SJSA1 (cell line): Measurements from ENCODE around the gene MYH15. TPM values are rescaled to one million over a fixed set of nuclear protein-coding genes. Genes with fewer than 3 reads are reported as not detected.

ENCODE experiments used
- DNase-seq, 2 experiments: peaks; one replicate each; pipeline ENCODE4 v3.0.0-alpha.2; 2015 to 2020; ENCODE audit warnings: low spot score in 2 of 2, low read depth in 1 of 2
- H3K27ac ChIP-seq: fragments of 250-450 bp; sonication (Bioruptor Pico); 2 replicates; pipeline ENCODE4 v1.5.1; 2020; ENCODE audit warnings: mild to moderate bottlenecking, moderate library complexity
- H3K27me3 ChIP-seq: fragments of 250-450 bp; sonication (Bioruptor Pico); replicated peaks from 2 replicates; pipeline ENCODE4 v1.5.1; 2020; ENCODE audit warnings: mild to moderate bottlenecking, moderate library complexity
- H3K36me3 ChIP-seq: fragments of 250-450 bp; sonication (Bioruptor Pico); 2 replicates; pipeline ENCODE4 v1.5.1; 2020; ENCODE audit warnings: mild to moderate bottlenecking
- H3K4me1 ChIP-seq: fragments of 250-450 bp; sonication (Bioruptor Pico); replicated peaks from 2 replicates; pipeline ENCODE4 v1.6.1; 2021; ENCODE audit warnings: mild to moderate bottlenecking
- H3K4me3 ChIP-seq: fragments of 250-450 bp; sonication (Bioruptor Pico); 2 replicates; pipeline ENCODE4 v1.5.1; 2020; ENCODE audit warnings: mild to moderate bottlenecking
- H3K9me3 ChIP-seq: fragments of 250-450 bp; sonication (Bioruptor Pico); replicated peaks from 2 replicates; pipeline ENCODE4 v1.5.1; 2020; ENCODE audit warnings: mild to moderate bottlenecking
- total RNA-seq: library from RNA; depleted of rRNA; stranded (reverse); fragments of >200 nt; shearing (Covaris generic); gene quantifications from 2 replicates; pipeline ENCODE4 v1.2.3, GENCODE V29; 2014

Gene MYH15
- total RNA-seq, 1 experiment from 2014 or later = 0.05 TPM

- H3K27ac ChIP-seq = no peak overlapping the region
- H3K4me1 ChIP-seq = no peaks in the 10 kb centered on the region
- H3K36me3 ChIP-seq = no peaks in the 10 kb centered on the region
- H3K27me3 ChIP-seq = no peaks in the 10 kb centered on the region
- H3K9me3 ChIP-seq = no peaks in the 10 kb centered on the region
- DNase-seq = no peak
- no peak overlapping the region for H3K4me3 ChIP-seq
These were observed 63.1 kb downstream of the MYH15 start for GRCh38 chr3:108447096-108447847.

- Histone ChIP-seq H3K27me3 (no peaks in the 10 kb centered on the region), H3K9me3 (no peaks in the 10 kb centered on the region), H3K36me3 (no peaks in the 10 kb centered on the region), H3K4me3 (no peak overlapping the region), H3K27ac (no peak overlapping the region), H3K4me1 (no peaks in the 10 kb centered on the region)
- DNase-seq = no peak
These were observed 68.1 kb downstream of the MYH15 start for GRCh38 chr3:108442281-108442680.

GRCh38 chr3:108441518-108441917 lies 68.9 kb downstream of the MYH15 start:
- H3K36me3 ChIP-seq = no peaks in the 10 kb centered on the region
- no peak for DNase-seq
- no peak overlapping the region for H3K27ac ChIP-seq
- H3K27me3 ChIP-seq = no peaks in the 10 kb centered on the region
- no peak overlapping the region for H3K4me3 ChIP-seq
- H3K9me3 ChIP-seq = no peaks in the 10 kb centered on the region
- no peaks in the 10 kb centered on the region for H3K4me1 ChIP-seq

GRCh38 chr3:108441071-108441507 lies 69.3 kb downstream of the MYH15 start:
- H3K27me3 ChIP-seq = no peaks in the 10 kb centered on the region
- no peak overlapping the region for H3K4me3 ChIP-seq
- H3K4me1 ChIP-seq = no peaks in the 10 kb centered on the region
- DNase-seq = no peak
- H3K27ac ChIP-seq = no peak overlapping the region
- H3K9me3 ChIP-seq = no peaks in the 10 kb centered on the region
- H3K36me3 ChIP-seq = no peaks in the 10 kb centered on the region

- no peaks in the 10 kb centered on the region for H3K36me3 ChIP-seq
- DNase-seq = no peak
- H3K4me1 ChIP-seq = no peaks in the 10 kb centered on the region
- no peaks in the 10 kb centered on the region for H3K9me3 ChIP-seq
- no peaks in the 10 kb centered on the region for H3K27me3 ChIP-seq
- H3K27ac ChIP-seq = no peak overlapping the region
- no peak overlapping the region for H3K4me3 ChIP-seq
These were observed 71.9 kb downstream of the MYH15 start for GRCh38 chr3:108438542-108438941.

- H3K27ac ChIP-seq = no peak overlapping the region
- no peaks in the 10 kb centered on the region for H3K9me3 ChIP-seq
- DNase-seq = no peak
- H3K36me3 ChIP-seq = no peaks in the 10 kb centered on the region
- no peak overlapping the region for H3K4me3 ChIP-seq
- no peaks in the 10 kb centered on the region for H3K4me1 ChIP-seq
- H3K27me3 ChIP-seq = no peaks in the 10 kb centered on the region
These were observed 73.0 kb downstream of the MYH15 start for GRCh38 chr3:108437439-108437838.

GRCh38 chr3:108433928-108434327 lies 76.5 kb downstream of the MYH15 start:
- DNase-seq = no peak
- Histone ChIP-seq H3K4me3 (no peak overlapping the region), H3K36me3 (no peaks in the 10 kb centered on the region), H3K27me3 (no peaks in the 10 kb centered on the region), H3K9me3 (no peaks in the 10 kb centered on the region), H3K4me1 (no peaks in the 10 kb centered on the region), H3K27ac (no peak overlapping the region)

GRCh38 chr3:108432431-108432830 lies 78.0 kb downstream of the MYH15 start:
- no peak overlapping the region for H3K4me3 ChIP-seq
- no peaks in the 10 kb centered on the region for H3K4me1 ChIP-seq
- H3K27me3 ChIP-seq = no peaks in the 10 kb centered on the region
- no peak overlapping the region for H3K27ac ChIP-seq
- H3K9me3 ChIP-seq = no peaks in the 10 kb centered on the region
- no peak for DNase-seq
- no peaks in the 10 kb centered on the region for H3K36me3 ChIP-seq

- Histone ChIP-seq H3K36me3 (no peaks in the 10 kb centered on the region), H3K4me1 (no peaks in the 10 kb centered on the region), H3K9me3 (no peaks in the 10 kb centered on the region), H3K27me3 (no peaks in the 10 kb centered on the region), H3K27ac (no peak overlapping the region), H3K4me3 (no peak overlapping the region)
- DNase-seq = no peak
These were observed 79.9 kb downstream of the MYH15 start for GRCh38 chr3:108430540-108430939.

GRCh38 chr3:108428586-108428985 lies 81.8 kb downstream of the MYH15 start:
- Histone ChIP-seq H3K4me3 (no peak overlapping the region), H3K4me1 (no peaks in the 10 kb centered on the region), H3K36me3 (no peaks in the 10 kb centered on the region), H3K27ac (no peak overlapping the region), H3K9me3 (no peaks in the 10 kb centered on the region), H3K27me3 (no peaks in the 10 kb centered on the region)
- no peak for DNase-seq

- no peak overlapping the region for H3K27ac ChIP-seq
- H3K9me3 ChIP-seq = no peaks in the 10 kb centered on the region
- DNase-seq = no peak
- H3K4me1 ChIP-seq = no peaks in the 10 kb centered on the region
- no peak overlapping the region for H3K4me3 ChIP-seq
- no peaks in the 10 kb centered on the region for H3K36me3 ChIP-seq
- H3K27me3 ChIP-seq = no peaks in the 10 kb centered on the region
These were observed 89.5 kb downstream of the MYH15 start for GRCh38 chr3:108420926-108421325.

- Histone ChIP-seq H3K36me3 (no peaks in the 10 kb centered on the region), H3K27ac (no peak overlapping the region), H3K27me3 (no peaks in the 10 kb centered on the region), H3K4me3 (no peak overlapping the region), H3K9me3 (no peaks in the 10 kb centered on the region), H3K4me1 (no peaks in the 10 kb centered on the region)
- no peak for DNase-seq
These were observed 94.1 kb downstream of the MYH15 start for GRCh38 chr3:108416111-108416869.

- H3K27ac ChIP-seq = no peak overlapping the region
- no peak overlapping the region for H3K4me3 ChIP-seq
These were observed 94.7 kb downstream of the MYH15 start for GRCh38 chr3:108415661-108416060.

GRCh38 chr3:108414007-108414406 lies 96.4 kb downstream of the MYH15 start:
- no peaks in the 10 kb centered on the region for H3K36me3 ChIP-seq
- DNase-seq = no peak
- H3K27me3 ChIP-seq = no peaks in the 10 kb centered on the region
- no peak overlapping the region for H3K27ac ChIP-seq
- no peak overlapping the region for H3K4me3 ChIP-seq
- no peaks in the 10 kb centered on the region for H3K4me1 ChIP-seq
- no peaks in the 10 kb centered on the region for H3K9me3 ChIP-seq

More at GRCh38 chr3:108415661-108416060, 94.7 kb downstream of the MYH15 start:
- no peak for DNase-seq
- no peaks in the 10 kb centered on the region for H3K27me3 ChIP-seq
- H3K36me3 ChIP-seq = no peaks in the 10 kb centered on the region
- H3K4me1 ChIP-seq = no peaks in the 10 kb centered on the region
- no peaks in the 10 kb centered on the region for H3K9me3 ChIP-seq
